GM21723 (cell line): Measurements from ENCODE around the gene LHX4.

Experiments
- ATAC-seq: cut with Tn5 transposase; IDR thresholded peaks from one replicate; pipeline ENCODE4 v1.9.1; 2021; ENCODE audit warnings: mild to moderate bottlenecking, moderate library complexity; ENCODE audit not compliant: unreplicated experiment

The LHX4 gene

DNA sequence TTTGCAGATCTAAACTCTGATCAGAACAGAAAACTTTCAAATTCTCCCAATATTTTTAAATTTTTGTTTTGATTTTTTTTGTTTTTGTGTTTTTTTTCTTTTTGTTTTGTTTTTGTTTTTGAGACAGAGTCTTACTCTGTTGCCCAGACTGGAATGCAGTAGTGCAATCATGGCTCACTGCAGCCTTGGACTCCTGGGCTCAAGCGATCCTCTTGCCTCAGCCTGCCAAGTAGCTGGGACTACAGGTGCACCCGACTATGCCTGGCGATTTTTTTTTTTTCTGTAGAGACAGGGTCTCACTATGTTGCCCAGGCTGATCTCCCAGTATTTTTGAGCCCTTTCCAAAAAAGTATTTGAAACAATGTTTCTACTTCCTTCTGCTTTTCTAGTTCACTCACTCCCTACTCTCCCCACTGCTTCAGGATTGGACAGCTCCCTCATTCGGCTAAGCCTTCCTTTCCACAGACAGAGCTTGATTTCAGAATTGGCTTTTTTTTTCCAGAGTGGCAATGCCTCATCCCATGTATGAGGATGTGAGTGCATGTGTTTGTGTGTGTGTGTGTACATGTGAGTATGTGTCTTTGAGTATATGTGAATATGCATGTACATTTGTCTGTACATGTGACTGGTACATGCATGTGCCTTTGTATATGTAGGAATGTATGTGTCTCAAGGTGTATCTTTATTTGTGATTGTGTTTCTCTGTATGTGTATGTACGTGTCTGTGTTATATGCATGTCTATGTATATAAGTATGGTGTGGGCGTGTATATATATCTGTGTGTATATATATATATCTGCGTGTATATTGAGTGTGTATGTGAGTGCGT is 11.9 kb downstream of the LHX4 start:
- no peak for ATAC-seq

- ATAC-seq: no peak
These were observed 13.6 kb downstream of the LHX4 start for GRCh38 chr1:180243517-180244221.

DNA sequence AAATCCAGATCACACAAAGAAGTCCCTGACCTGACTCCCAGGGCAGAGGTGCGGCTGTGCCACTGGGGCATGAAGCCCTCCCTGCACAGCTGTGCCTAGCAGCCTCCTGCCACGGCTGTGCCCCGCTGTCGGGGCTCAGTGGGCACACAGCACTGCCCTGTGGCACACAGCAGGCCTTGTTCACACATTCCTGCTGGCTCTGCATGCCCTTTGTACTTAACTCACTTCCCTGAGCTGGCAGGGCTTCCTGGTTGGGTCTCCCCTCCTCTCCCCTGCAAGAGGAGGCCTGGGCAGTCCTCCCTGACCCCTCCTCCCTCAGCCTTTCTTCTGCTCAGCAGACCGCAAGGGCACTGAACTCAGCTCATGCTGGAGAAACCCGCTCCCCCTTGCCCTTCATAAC is 14.8 kb downstream of the LHX4 start:
- ATAC-seq: no peak

DNA sequence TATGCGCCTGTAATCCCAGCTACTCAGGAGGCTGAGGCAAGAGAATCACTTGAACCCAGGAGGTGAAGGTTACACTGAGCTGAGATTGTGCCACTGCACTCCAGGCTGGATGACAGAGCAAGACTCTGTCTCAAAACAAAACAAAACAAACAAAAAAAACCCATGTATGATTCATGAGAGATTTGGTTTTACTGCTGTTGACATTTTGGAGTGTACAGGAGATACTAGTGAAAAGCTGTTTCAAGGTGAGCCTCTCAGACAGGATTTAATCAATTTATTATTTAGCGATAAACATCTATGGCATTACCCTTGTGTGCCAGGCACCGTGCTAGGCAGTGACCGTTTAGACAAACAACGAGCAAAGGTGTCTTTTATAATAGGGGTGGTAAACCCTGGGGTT is 16.5 kb downstream of the LHX4 start:
- ATAC-seq: no peak

- ATAC-seq: no peak
These were observed 17.0 kb downstream of the LHX4 start for GRCh38 chr1:180247061-180247460.

DNA sequence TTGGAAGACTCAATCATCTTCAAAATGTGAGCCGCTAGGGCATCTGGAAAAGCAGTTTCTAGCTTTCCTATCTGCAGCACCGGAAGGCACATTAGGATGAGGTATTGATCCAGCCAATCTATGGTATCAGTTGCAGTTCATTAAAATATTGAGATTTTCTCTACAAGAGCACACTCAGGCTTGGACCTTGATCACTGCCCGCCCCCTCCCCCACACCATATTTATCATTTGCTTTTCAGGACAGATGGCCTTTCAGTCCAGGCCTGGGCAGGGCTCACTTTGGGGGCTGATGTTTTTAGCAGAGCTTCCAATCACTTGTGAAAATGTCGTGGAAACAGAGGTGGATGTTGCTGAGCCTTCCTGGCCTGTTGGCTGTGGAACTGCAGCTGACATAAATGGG is 17.5 kb downstream of the LHX4 start:
- ATAC-seq: no peak

DNA sequence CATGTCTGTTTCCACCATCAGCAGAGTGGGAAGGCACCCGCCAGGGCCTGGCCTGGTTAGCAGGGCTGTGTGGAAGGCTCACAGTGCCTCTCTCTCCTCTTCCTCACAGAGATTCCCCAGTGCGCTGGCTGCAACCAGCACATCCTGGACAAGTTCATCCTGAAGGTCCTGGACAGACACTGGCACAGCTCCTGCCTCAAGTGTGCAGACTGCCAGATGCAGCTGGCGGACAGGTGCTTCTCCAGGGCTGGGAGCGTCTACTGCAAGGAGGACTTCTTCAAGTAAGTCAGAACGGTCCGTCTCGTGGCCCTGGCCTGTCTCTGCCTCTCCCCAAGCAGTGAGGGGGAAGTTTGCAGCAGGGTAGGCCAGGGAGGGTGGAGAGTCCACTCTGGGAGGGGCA is 18.1 kb downstream of the LHX4 start:
- ATAC-seq: no peak

GRCh38 chr1:180248731-180249681 is 18.9 kb downstream of the LHX4 start:
- ATAC-seq: no peak

DNA sequence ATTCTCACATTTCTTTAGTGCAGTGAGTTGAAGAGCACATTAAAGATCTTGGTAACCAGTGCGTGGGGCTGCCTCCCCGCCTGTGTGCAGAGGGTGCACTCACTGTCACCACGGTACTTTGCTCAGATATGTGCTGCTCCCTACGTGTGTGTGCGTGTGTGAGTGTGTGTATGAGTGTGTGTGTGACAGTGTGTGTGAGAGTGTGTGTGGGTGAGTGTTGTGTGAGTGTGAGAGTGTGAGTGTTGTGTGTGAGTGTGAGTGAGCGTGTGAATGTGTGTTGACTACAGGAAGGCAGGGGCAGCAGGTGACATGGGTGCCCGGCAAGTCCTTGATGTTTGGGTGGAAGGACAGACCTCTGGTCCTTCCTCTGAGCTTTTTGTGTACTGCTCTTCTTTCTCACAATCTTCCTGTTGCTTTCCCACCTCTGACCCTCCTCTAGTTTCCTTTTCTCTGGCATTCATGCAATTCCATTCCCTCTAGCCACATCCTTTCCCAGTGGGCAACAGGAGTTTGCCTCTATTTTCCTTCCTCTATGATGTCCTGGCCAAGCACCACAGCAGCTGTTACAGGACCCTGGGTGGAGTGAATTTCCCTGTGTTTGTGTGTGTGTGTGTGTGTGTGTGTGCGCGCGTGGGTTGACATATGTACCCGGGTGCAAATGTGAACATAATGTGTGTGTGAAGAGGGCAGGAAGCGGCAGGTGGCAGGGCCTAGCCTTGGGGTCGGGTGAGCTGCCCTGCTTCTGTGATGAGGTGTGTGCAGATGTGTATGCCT is 19.8 kb downstream of the LHX4 start:
- ATAC-seq: no peak

GRCh38 chr1:180250499-180250770 is 20.4 kb downstream of the LHX4 start:
- ATAC-seq: no peak

DNA sequence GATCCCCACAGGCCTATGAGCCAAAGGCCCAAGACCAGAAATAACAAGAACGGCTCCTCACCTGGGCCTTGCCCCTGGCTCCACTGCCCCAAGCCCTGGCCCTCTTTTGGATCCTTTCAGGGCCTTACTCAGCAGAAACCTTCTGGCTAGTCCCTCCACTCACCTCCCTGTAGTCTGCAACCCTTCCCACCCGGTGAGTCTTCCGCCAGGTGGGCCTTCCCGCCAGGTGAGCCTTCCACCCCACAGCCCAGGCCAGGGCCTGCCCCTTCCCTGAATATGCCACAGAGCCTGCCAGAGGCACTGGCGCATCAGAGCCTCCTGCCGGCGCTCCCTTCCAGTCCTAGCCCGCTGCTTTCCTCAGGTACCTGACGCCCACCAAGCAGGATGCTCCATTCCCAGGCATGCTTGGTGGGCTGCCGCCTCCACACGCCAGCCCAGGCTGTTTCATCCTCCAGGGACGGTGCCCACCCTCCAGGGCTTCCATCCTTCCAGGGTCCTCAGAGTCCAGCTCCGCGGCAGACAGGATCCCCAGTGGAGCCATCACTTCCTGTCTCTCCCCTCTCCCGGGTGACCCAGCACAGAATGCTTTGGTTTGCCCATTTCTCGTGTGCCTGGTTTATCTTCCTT is 20.9 kb downstream of the LHX4 start:
- no peak for ATAC-seq

DNA sequence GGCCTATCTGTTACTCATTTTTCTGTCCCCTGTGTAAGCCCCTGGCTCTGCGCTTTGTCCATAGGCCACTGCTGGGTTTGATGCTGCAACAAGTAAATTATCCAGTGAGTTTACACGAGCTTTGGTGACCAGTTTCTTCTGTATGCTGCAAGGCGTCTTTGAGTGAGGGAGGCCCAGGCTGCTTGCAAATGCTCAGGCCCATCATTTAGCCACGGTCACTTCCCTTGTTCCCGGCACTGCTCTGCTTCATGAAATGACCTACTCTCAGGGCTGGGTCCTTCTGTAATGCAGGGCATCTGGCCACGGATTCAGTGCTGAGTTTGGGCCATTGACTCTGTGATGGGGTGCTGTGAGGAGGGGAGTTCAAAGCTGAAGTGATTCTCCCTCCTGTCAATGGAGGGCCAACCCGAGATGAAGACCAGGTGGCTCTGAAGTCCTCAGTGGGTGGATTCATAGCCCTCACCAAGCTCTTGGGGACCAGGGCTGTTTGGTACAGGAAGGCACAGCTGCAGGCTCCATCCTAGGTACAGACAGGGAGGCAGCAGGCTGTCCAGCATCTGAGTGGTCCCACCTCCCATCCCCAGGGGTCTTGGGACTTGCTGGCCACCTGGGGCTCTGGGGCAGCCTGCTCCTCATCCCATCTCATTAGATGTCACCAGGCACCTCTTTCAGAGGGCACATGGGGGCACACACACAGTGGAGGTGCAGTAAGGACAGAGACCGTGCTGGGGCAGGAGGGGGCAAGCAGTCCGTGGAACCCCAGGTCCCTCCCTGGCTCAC is 21.7 kb downstream of the LHX4 start:
- no peak for ATAC-seq

- peak; percentile 79 for ATAC-seq
These were observed 22.8 kb downstream of the LHX4 start for GRCh38 chr1:180252638-180253536.

DNA sequence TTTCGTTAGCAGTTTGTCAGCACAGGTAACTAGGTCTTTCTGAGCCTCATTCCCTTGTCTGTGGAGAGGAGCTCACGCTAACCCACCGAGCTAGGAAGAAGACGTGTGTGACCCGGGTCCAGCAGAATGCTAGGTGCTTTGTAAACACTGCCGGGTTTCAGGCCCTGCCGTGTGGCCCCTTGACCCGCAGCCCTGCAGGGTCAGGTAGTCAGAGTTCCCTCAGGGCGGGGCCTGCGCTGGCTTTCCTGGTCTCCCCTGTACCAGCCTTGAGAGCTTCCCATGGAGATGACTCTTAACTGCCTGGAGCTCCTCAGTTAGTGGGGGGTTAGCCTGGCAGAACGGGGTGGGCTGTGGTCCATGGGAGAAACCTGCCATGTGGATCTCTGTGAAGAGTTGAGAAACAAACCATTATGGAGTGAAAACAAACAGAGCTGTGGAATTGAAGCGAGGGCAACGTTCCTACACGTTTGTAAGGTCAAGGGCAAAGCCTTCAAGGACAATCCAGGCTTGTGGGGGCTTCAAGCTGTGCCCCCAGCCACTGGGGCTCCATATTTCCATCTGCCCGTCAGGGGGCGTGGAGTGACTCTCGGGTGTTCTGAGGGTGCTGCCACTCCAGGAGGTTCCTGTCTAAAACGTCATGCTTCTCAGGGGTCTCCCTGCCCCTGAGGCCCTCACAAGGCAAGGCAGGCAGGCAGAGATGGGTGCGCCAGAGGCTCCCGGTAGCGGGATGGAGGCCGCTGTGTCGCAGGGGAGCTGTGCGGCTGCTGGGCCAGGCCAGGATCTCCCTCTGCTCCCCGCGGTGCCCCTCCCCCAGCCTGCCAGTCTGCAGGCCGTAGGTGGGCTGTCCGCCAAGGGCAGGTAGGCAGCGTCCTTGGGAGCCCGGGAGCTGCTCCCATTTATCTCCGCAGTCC is 23.8 kb downstream of the LHX4 start:
- no peak for ATAC-seq

- ATAC-seq: no peak
These were observed 24.4 kb downstream of the LHX4 start for GRCh38 chr1:180254496-180254819.

DNA sequence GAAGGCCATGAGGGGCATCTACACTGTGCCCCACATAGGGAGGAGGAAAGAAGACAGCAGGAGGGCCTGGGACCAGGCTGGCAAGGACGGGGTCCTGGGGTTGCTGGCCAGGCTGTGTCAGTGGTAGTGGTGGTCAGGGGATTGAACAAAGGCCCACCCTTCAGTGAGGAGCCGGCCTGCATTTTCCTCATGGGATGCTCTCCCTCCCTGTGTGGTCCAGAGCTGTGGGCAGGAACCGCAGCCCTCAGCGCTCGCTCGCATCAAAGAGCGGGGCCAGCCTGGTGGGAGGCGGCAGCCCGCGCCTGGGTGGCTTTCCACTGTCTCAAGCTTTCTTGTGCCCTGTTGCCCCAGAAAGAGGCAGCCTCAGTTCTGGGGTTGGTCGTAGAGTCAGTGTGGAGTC is 24.8 kb downstream of the LHX4 start:
- no peak for ATAC-seq

DNA sequence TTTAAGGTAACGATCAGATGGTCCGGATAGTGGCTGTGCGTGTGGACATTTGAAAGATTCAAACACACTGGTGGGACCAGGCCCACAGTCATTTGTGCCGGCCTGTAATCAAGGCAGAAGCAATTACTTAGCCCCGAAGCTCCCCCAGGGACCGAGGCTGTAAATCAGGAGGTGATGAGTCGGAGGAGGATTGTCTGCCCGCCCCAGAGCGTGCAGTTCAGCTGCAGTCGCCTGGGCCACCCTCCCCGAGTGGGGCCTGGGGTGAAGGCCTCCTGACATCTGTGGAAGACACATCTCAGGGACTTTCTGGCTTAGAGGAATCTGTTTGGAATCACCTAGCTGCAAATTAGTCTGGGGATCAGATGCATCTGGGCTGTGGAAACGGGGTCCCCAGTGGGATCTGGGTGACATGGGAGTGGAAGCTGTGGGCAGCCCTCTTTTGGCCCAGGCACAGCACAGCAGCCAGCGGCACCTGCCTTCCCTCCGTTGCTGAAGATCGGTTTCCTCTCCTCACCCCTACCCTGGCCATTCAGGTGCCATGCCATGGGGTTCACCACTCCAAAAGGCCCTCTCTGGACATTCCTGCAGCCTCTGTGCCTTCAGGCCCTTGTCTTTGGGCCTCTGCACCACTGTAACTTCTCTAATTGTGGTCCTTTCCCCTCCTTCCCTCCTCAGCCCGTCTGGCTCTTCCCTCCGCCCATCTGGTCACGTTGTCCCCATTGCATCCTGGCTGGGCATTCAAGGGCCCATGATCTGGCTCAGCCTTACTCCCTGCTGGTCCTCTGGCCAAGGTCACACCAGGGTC is 25.7 kb downstream of the LHX4 start:
- no peak for ATAC-seq
